Liver (tissue), 9 donors: ENCODE data around the gene HBG1. TPM values are rescaled to one million over a fixed set of nuclear protein-coding genes. Genes with fewer than 3 reads are reported as not detected.
A peak's percentile ranks its signal among the peaks of the same experiment; 100 is the strongest.

Experiments used
- DNase-seq: peaks from one replicate; pipeline ENCODE4 v3.0.0-alpha.2; 2017; ENCODE audit warnings: low spot score
- H3K27ac ChIP-seq, 2 donors: one replicate each; pipeline ENCODE4 v1.7.0; 2013; ENCODE audit warnings: inconsistent platforms in 2 of 2, low read length in 2 of 2, control low read depth in 1 of 2, low read depth in 1 of 2, mild to moderate bottlenecking in 1 of 2
- H3K27me3 ChIP-seq, 4 donors: one replicate each; pipeline versions ENCODE4 v1.6.1 to v1.7.0; 2013; ENCODE audit warnings: low read length in 3 of 4, inconsistent platforms in 1 of 4, mild to moderate bottlenecking in 1 of 4, moderate library complexity in 1 of 4; ENCODE audit not compliant: control insufficient read depth in 4 of 4, insufficient read depth in 4 of 4
- H3K36me3 ChIP-seq, 4 donors: one replicate each; pipeline versions ENCODE4 v1.6.1 to v1.7.0; 2013; ENCODE audit warnings: low read length in 3 of 4, mild to moderate bottlenecking in 3 of 4, low read depth in 1 of 4, moderate library complexity in 1 of 4; ENCODE audit not compliant: control insufficient read depth in 4 of 4, insufficient read depth in 3 of 4
- H3K4me1 ChIP-seq, 4 donors: one replicate each; pipeline versions ENCODE4 v1.6.1 to v1.7.0; 2013; ENCODE audit warnings: low read length in 3 of 4, mild to moderate bottlenecking in 3 of 4, moderate library complexity in 1 of 4; ENCODE audit not compliant: control insufficient read depth in 4 of 4, insufficient read depth in 4 of 4
- H3K4me3 ChIP-seq, 3 donors: one replicate each; pipeline versions ENCODE4 v1.6.1 to v1.7.0; 2013; ENCODE audit warnings: low read length in 3 of 3, control low read depth in 1 of 3, low read depth in 1 of 3, mild to moderate bottlenecking in 1 of 3
- H3K9ac ChIP-seq, 2 donors: one replicate each; pipeline ENCODE4 v1.7.0; 2013; ENCODE audit warnings: low read length in 2 of 2, mild to moderate bottlenecking in 2 of 2, moderate library complexity in 2 of 2, control low read depth in 1 of 2, low read depth in 1 of 2
- H3K9me3 ChIP-seq, 4 donors: one replicate each; pipeline versions ENCODE4 v1.6.1 to v1.7.0; 2013; ENCODE audit warnings: low read length in 3 of 4; ENCODE audit not compliant: control insufficient read depth in 4 of 4
- ATF3 ChIP-seq: IDR thresholded peaks from 2 replicates; pipeline ENCODE4 v1.6.1; 2016; ENCODE audit warnings: antibody characterized with exemption
- CTCF ChIP-seq: fragments of 150-350 bp; IDR thresholded peaks from 2 replicates; pipeline ENCODE4 v1.5.1; 2017; ENCODE audit warnings: improper control_type of control experiment, low read depth, low read length; ENCODE audit not compliant: missing input control
- EGR1 ChIP-seq, 2 donors: IDR thresholded peaks; 2 replicates each; pipeline ENCODE4 v1.6.1; 2016 to 2018; ENCODE audit warnings: antibody characterized with exemption in 2 of 2, low read depth in 2 of 2
- FOXA1 ChIP-seq: IDR thresholded peaks from 2 replicates; pipeline ENCODE4 v1.6.1; 2016; ENCODE audit warnings: antibody characterized with exemption
- FOXA2 ChIP-seq: IDR thresholded peaks from 2 replicates; pipeline ENCODE4 v1.6.1; 2016; ENCODE audit warnings: antibody characterized with exemption
- GABPA ChIP-seq, 2 donors: IDR thresholded peaks in 1 of 2; conservative IDR thresholded peaks in 1 of 2; 2 replicates each; pipeline ENCODE4 v1.6.1; 2016; ENCODE audit warnings: antibody characterized with exemption in 2 of 2, mild to moderate bottlenecking in 1 of 2, moderate library complexity in 1 of 2
- HNF4A ChIP-seq, 2 donors: conservative IDR thresholded peaks; 2 replicates each; pipeline ENCODE4 v1.6.1; 2016; ENCODE audit warnings: antibody characterized with exemption in 2 of 2, mild to moderate bottlenecking in 2 of 2
- HNF4G ChIP-seq: IDR thresholded peaks from 2 replicates; pipeline ENCODE4 v1.6.1; 2016; ENCODE audit warnings: antibody characterized with exemption
- JUND ChIP-seq, 2 donors: IDR thresholded peaks; 2 replicates each; pipeline ENCODE4 v1.6.1; 2016; ENCODE audit warnings: antibody characterized with exemption in 2 of 2
- NR2F2 ChIP-seq: IDR thresholded peaks from 2 replicates; pipeline ENCODE4 v1.6.1; 2016; ENCODE audit warnings: antibody characterized with exemption
- RAD21 ChIP-seq, 2 donors: IDR thresholded peaks; 2 replicates each; pipeline ENCODE4 v1.6.1; 2016; ENCODE audit warnings: antibody characterized with exemption in 2 of 2, mild to moderate bottlenecking in 2 of 2
- REST ChIP-seq: IDR thresholded peaks from 2 replicates; pipeline ENCODE4 v1.6.1; 2016; ENCODE audit warnings: antibody characterized with exemption, mild to moderate bottlenecking
- RXRA ChIP-seq, 2 donors: IDR thresholded peaks; 2 replicates each; pipeline ENCODE4 v1.6.1; 2017 to 2018; ENCODE audit warnings: antibody characterized with exemption in 2 of 2, mild to moderate bottlenecking in 1 of 2
- SP1 ChIP-seq: IDR thresholded peaks from 2 replicates; pipeline ENCODE4 v1.6.1; 2018; ENCODE audit warnings: antibody characterized with exemption, mild to moderate bottlenecking
- TAF1 ChIP-seq: conservative IDR thresholded peaks from 2 replicates; pipeline ENCODE4 v1.6.1; 2016; ENCODE audit warnings: antibody characterized with exemption, mild to moderate bottlenecking
- YY1 ChIP-seq: IDR thresholded peaks from 2 replicates; pipeline ENCODE4 v1.6.1; 2016; ENCODE audit warnings: antibody characterized with exemption, mild to moderate bottlenecking
- ZBTB33 ChIP-seq: IDR thresholded peaks from 2 replicates; pipeline ENCODE4 v1.6.1; 2016; ENCODE audit warnings: antibody characterized with exemption
- WGBS: extraction: QIAGEN DNeasy Blood & Tissue Kit; methylation state at CpG from one replicate; pipeline ENCODE4 v1.1.7; 2013; 5-methylcytosine and 5-hydroxymethylcytosine counted together
- polyA plus RNA-seq, 2 donors: library from polyadenylated mRNA; stranded (reverse) in 1 of 2; unstranded in 1 of 2; fragments of 200-250 nt in 1 of 2; fragments of >200 nt in 1 of 2; fragmentation: Nextera tagmentation in 1 of 2; extraction: Ambion mirVana in 1 of 2; gene quantifications; one replicate each; pipeline versions ENCODE4 v1.2.1 to v1.2.3, GENCODE V29; 2013 to 2015
- total RNA-seq, 2 donors: library from RNA; depleted of rRNA; stranded (reverse); fragments of >200 nt; gene quantifications; one replicate each; pipeline ENCODE4 v1.2.3, GENCODE V29; 2014
- TF ChIP-seq, protein P1 (sequence below): IDR thresholded peaks from 2 replicates; pipeline ENCODE4 v1.6.1; 2016; ENCODE audit warnings: antibody characterized with exemption
- donor health status: healthy.
- donor health status: healthy.
- donor health status: healthy.
- donor health status: healthy.
- donor health status: healthy.

HBG1 gene
- total and polyA plus RNA-seq, 4 donors, result 75.1 TPM; not detected in 3

DNA sequence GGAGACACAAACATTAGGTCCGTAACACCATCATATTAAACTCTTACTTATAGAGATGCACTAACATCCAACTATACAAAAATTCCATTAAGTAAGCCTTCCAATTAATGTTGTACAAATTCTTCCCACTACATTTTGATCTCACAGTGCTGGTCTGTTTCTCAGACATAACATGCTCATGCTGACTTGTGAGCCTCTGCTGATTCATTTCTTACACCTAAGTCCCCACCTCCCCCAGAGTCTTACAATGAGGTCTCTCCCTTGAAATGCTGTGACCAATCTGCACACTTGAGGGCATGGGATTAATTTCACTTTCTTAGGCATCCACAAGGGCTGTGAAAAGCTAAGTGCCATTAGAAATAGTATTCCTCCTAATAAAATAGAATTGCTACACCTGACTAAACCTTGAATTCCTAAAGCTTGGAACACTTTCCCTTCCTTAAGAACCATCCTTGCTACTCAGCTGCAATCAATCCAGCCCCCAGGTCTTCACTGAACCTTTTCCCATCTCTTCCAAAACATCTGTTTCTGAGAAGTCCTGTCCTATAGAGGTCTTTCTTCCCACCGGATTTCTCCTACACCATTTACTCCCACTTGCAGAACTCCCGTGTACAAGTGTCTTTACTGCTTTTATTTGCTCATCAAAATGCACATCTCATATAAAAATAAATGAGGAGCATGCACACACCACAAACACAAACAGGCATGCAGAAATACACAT, 2.0 kb downstream of the HBG1 start (continued):
- no peak for TF ChIP-seq HNF4G
- TF ChIP-seq HNF4A (conservative IDR thresholded peaks at IDR 0.05), result no peak
- no peak for TF ChIP-seq ATF3
- no peak for TF ChIP-seq TAF1

DNA sequence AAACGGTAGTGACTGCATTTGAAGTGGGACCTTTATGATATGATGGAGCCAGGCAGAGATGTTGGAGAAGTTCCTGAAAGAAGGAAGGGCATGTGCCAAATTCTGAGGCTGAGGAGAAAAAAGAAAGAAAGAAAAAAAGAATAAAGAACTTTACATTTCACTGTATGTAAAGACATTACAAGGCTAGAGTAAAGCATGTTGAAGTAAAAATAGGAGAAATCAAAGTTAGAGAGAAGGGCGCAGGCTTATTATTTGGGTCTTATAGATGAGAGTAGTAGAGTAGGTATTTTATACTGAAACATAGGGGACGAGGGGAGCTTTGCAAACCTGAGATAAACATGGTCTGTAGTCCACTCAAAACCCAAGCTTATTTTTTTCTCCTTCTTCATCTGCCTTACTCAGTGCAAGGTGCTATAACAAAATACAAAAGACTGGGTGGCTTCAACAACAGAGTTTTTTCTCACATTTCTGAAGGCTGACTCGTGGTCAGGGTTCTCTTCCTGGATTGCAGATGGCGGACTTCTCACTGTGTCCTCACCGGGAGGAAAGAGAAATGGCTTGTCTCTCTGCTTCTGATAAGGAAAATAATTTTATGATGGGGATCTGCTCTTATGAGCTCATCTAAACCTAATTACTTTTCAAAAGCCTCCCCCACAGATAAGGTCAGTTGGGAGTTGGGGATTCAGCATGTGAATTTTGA, 2.7 kb downstream of the HBG1 start:
- no peak overlapping the region for H3K9ac ChIP-seq
- H3K27me3 ChIP-seq, result peaks cover 0 to 9% (median 0%) of the 10 kb centered on the region in 4 donors
- DNase-seq, result peak; percentile 37
- no peaks in the 10 kb centered on the region for H3K4me1 ChIP-seq
- H3K4me3 ChIP-seq, result no peak overlapping the region
- no peaks in the 10 kb centered on the region for H3K36me3 ChIP-seq
- H3K27ac ChIP-seq, result no peak overlapping the region
- WGBS, result 71% methylated on average over 6 of the region's 6 CpGs
- H3K9me3 ChIP-seq, result peaks cover 0 to 2% (median 0%) of the 10 kb centered on the region in 4 donors
- no peak for TF ChIP-seq RXRA (IDR thresholded peaks at IDR 0.05)
- TF ChIP-seq CTCF, result no peak
- no peak for TF ChIP-seq YY1
- TF ChIP-seq, protein P1, sequence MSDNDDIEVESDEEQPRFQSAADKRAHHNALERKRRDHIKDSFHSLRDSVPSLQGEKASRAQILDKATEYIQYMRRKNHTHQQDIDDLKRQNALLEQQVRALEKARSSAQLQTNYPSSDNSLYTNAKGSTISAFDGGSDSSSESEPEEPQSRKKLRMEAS, result no peak
- no peak for TF ChIP-seq GABPA (IDR thresholded peaks at IDR 0.05 in 1 of 2, conservative IDR thresholded peaks at IDR 0.05 in 1 of 2)

GRCh38 chr11:5245155-5245554, 4.5 kb downstream of the HBG1 start:
- H3K9ac ChIP-seq, result no peak overlapping the region
- H3K36me3 ChIP-seq, result no peaks in the 10 kb centered on the region
- 77% methylated on average over 2 of the region's 2 CpGs for WGBS
- TF ChIP-seq REST (no peak), TAF1 (no peak), FOXA2 (no peak), HNF4G (no peak), HNF4A (conservative IDR thresholded peaks at IDR 0.05) (no peak), JUND (IDR thresholded peaks at IDR 0.05) (no peak), SP1 (no peak), NR2F2 (no peak), GABPA (IDR thresholded peaks at IDR 0.05 in 1 of 2, conservative IDR thresholded peaks at IDR 0.05 in 1 of 2) (no peak), CTCF (no peak), RXRA (IDR thresholded peaks at IDR 0.05) (no peak), ZBTB33 (no peak), FOXA1 (no peak), ATF3 (no peak), RAD21 (IDR thresholded peaks at IDR 0.05) (no peak), YY1 (no peak), EGR1 (IDR thresholded peaks at IDR 0.05; ENCODE audit: low read depth in 2 of 2) (no peak)

More at GRCh38 chr11:5245155-5245554, 4.5 kb downstream of the HBG1 start:
- DNase-seq, result no peak
- peaks cover 0 to 2% (median 0%) of the 10 kb centered on the region in 4 donors for H3K9me3 ChIP-seq
- no peak overlapping the region for H3K27ac ChIP-seq
- peaks cover 0 to 3% (median 0%) of the 10 kb centered on the region in 4 donors for H3K27me3 ChIP-seq
- no peak overlapping the region for H3K4me3 ChIP-seq
- no peaks in the 10 kb centered on the region for H3K4me1 ChIP-seq
